ENCODE measurements around the gene CRIP2. TPM values are rescaled to one million over a fixed set of nuclear protein-coding genes. Genes with fewer than 3 reads are reported as not detected.

Gene CRIP2
- total and polyA plus RNA-seq, 2 of the 8 experiments (the other 6 are each of a cell fraction or from before 2014, with no cell fraction given): 4.2 to 13.5 TPM

DNA sequence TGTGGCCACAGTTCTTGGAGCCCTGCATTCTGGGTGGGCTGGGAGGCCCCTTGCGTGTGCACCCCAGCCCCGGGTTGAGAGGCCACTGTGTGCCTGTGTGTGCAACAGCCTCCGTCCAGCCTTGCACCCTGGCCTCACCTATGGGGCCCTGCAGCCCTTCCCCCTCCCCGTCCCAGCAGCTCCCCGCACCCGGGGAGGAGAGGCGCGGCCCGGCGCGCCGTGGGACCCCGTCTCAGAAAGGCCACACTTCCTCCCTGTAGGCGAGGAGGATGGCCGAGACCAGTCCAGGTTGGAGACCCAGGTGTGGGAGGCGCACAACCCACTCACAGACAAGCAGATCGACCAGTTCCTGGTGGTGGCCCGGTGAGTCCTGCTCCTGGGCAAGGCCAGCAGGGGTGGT, 16.6 kb upstream of the CRIP2 start:
- H4K8ac ChIP-seq (ENCODE audit: extremely low read depth, insufficient read depth, low read length): no peak overlapping the region; the same call in 1 of the 2 replicates
- H3K4me1 ChIP-seq (replicated peaks in 1 of 4; ENCODE audit: control insufficient read depth in 3 of 4, insufficient read depth in 4 of 4, low read length in 3 of 4): 0 out of 7 replicates have a peak, but pooled peaks cover 0 to 3% (median 0%) of the 10 kb centered on the region in 4 experiments
- H3K36me3 ChIP-seq (ENCODE audit: control insufficient read depth in 2 of 4, insufficient read depth in 4 of 4, low read length in 3 of 4): peaks cover 12 to 66% (median 37%) of the 10 kb centered on the region in 4 experiments
- H2BK15ac ChIP-seq (ENCODE audit: low read length): no peak overlapping the region
- H2BK12ac ChIP-seq (ENCODE audit: low read depth, low read length): no peak overlapping the region
- no peaks in the 10 kb centered on the region for H3K9me3 ChIP-seq (ENCODE audit: insufficient read depth in 2 of 2, low read depth in 1 of 2, low read length in 1 of 2)
- no peak overlapping the region for H3K18ac ChIP-seq (ENCODE audit: extremely low read depth, low read length)
- H3K56ac ChIP-seq (replicated peaks; ENCODE audit: insufficient read length, low read depth, low read length): no peak overlapping the region
- no peaks in the 10 kb centered on the region for H3K23me2 ChIP-seq (ENCODE audit: low read depth, low read length)
- no peak overlapping the region for H2AK5ac ChIP-seq (ENCODE audit: low read depth, low read length)
- H3K4me3 ChIP-seq (ENCODE audit: extremely low read depth in 1 of 4, insufficient read depth in 2 of 4, low read depth in 3 of 4, low read length in 4 of 4): no peak overlapping the region
- no peaks in the 10 kb centered on the region for H3K27me3 ChIP-seq (replicated peaks in 1 of 4; ENCODE audit: control insufficient read depth in 3 of 4, extremely low read depth in 1 of 4, insufficient read depth in 3 of 4, low read length in 3 of 4)
- H3K14ac ChIP-seq (ENCODE audit: insufficient read length): no peak overlapping the region
- no peak overlapping the region for H2BK20ac ChIP-seq (ENCODE audit: low read length)
- H4K20me1 ChIP-seq (replicated peaks in 1 of 2; ENCODE audit: control insufficient read depth in 1 of 2, insufficient read depth in 2 of 2, low read length in 2 of 2): peaks cover 9 to 18% of the 10 kb centered on the region in 2 experiments
- ChIA-PET CTCF (ENCODE audit: partially characterized antibody) (interaction anchor here (1.0 to 2.4 kb wide), 6 partner anchors 10 to 88 kb away, joined by 3 to 11 read pairs (median 4); no protein-coding TSS in a partner anchor), POLR2A (ENCODE audit: partially characterized antibody) (interaction anchor here (0.9 to 1.8 kb wide), 4 partner anchors 10 to 47 kb away, joined by 3 to 6 read pairs (median 4); no protein-coding TSS in a partner anchor)
- WGBS, 2 experiments (ENCODE audit: extremely low coverage in 1 of 2, insufficient coverage in 1 of 2, insufficient read length in 1 of 2, insufficient replicate concordance in 2 of 2, low coverage in 1 of 2, low lambda C conversion rate in 2 of 2, missing lambda C conversion rate in 1 of 2): 86% methylated on average over 11 of the region's 18 CpGs; no CpG with 5 or more reads in 1 of the 2 experiments
- no peaks in the 10 kb centered on the region; a peak in 1 of 4 replicates for H3K79me2 ChIP-seq (ENCODE audit: control insufficient read depth in 1 of 2, insufficient read depth in 2 of 2, low read length in 2 of 2)
- no peak overlapping the region for H2AFZ ChIP-seq (ENCODE audit: low read length)
- H3K4ac ChIP-seq (replicated peaks; ENCODE audit: insufficient read length, low read depth, low read length): no peak overlapping the region
- H3K9ac ChIP-seq (replicated peaks in 1 of 4; ENCODE audit: extremely low read depth in 1 of 4, low read depth in 3 of 4, low read length in 3 of 4): no peak overlapping the region
- H3K79me1 ChIP-seq (ENCODE audit: low read depth, low read length): peaks cover 2% of the 10 kb centered on the region; the same call in 1 of the 2 replicates
- H2BK5ac ChIP-seq (ENCODE audit: low read depth, low read length): no peak overlapping the region
- DNase-seq (ENCODE audit: low read depth in 1 of 2, low spot score in 2 of 2) (no peak), FAIRE-seq (no peak)
- H3K27ac ChIP-seq (ENCODE audit: low read depth, low read length): no peak overlapping the region
- no peak overlapping the region for H2BK120ac ChIP-seq (replicated peaks; ENCODE audit: low read depth, low read length)
- no peak overlapping the region for H3K23ac ChIP-seq (ENCODE audit: insufficient read length)
- H4K91ac ChIP-seq (replicated peaks; ENCODE audit: insufficient read length, low read length): no peak overlapping the region
- no peak overlapping the region for H4K5ac ChIP-seq (ENCODE audit: insufficient read length, low read depth, low read length)
- H3K4me2 ChIP-seq (ENCODE audit: insufficient read depth in 1 of 2, low read depth in 2 of 2, low read length in 2 of 2): no peak overlapping the region
- TF ChIP-seq, protein P1, sequence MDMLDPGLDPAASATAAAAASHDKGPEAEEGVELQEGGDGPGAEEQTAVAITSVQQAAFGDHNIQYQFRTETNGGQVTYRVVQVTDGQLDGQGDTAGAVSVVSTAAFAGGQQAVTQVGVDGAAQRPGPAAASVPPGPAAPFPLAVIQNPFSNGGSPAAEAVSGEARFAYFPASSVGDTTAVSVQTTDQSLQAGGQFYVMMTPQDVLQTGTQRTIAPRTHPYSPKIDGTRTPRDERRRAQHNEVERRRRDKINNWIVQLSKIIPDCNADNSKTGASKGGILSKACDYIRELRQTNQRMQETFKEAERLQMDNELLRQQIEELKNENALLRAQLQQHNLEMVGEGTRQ (IDR thresholded peaks at IDR 0.05; ENCODE audit: low read length): no peak
- TF ChIP-seq POU5F1 (IDR thresholded peaks at IDR 0.05; ENCODE audit: low read depth, low read length): no peak
- TF ChIP-seq TEAD4 (IDR thresholded peaks at IDR 0.05; ENCODE audit: low read depth, low read length): no peak
- no peak for TF ChIP-seq CHD1 (IDR thresholded peaks at IDR 0.05; ENCODE audit: low read depth, low read length)
- no peak for TF ChIP-seq BCL11A (IDR thresholded peaks at IDR 0.05; ENCODE audit: low read depth in 2 of 2, low read length in 2 of 2)
- no peak for TF ChIP-seq SIX5 (IDR thresholded peaks at IDR 0.05; ENCODE audit: low read depth, low read length)
- TF ChIP-seq SP2 (IDR thresholded peaks at IDR 0.05; ENCODE audit: low read length): no peak
- TF ChIP-seq SAP30 (IDR thresholded peaks at IDR 0.05; ENCODE audit: insufficient read depth, insufficient replicate concordance, low read length): no peak
- no peak for TF ChIP-seq CTBP2 (IDR thresholded peaks at IDR 0.05; ENCODE audit: borderline replicate concordance, insufficient read depth, insufficient read length, low read length)
- TF ChIP-seq, protein P2, sequence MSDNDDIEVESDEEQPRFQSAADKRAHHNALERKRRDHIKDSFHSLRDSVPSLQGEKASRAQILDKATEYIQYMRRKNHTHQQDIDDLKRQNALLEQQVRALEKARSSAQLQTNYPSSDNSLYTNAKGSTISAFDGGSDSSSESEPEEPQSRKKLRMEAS (IDR thresholded peaks at IDR 0.05): no peak
- TF ChIP-seq POLR2AphosphoS5 (IDR thresholded peaks at IDR 0.05; ENCODE audit: low read depth, low read length): no peak
- no peak for TF ChIP-seq GTF2F1 (IDR thresholded peaks at IDR 0.05; ENCODE audit: borderline replicate concordance, low read depth, low read length)
- no peak for TF ChIP-seq POLR2A (IDR thresholded peaks at IDR 0.05; ENCODE audit: control extremely low read depth in 1 of 2, low read depth in 2 of 2, low read length in 2 of 2)
